SK-MEL-5 (cell line): ENCODE data around the gene LALBA. TPM values are rescaled to one million over a fixed set of nuclear protein-coding genes. Genes with fewer than 3 reads are reported as not detected.
"Not testable (repeated sequence)": the region's sequence is repeated elsewhere in the genome, so short reads cannot be mapped to it uniquely, and the experiment has no call there.

Experiments used
- DNase-seq: peaks from one replicate; pipeline ENCODE4 v3.0.0-alpha.2; 2016; ENCODE audit warnings: low read depth, low spot score
- in situ Hi-C: cut with HindIII; loops from 2 replicates; pipeline ENCODE4 v1.10.0; 2016; ENCODE audit warnings: low sequenced_read_pairs, high pct_unique_total_duplicates, low pct_unique_long_range_greater_than_20kb
- polyA plus RNA-seq, 2 experiments: library from polyadenylated mRNA; depleted of rRNA; stranded (reverse); fragments of >200 nt; gene quantifications; 2 replicates each; pipeline ENCODE4 v1.2.3, GENCODE V29; 2015
- total RNA-seq: library from RNA; depleted of rRNA; stranded (reverse); fragments of >200 nt; shearing (Covaris generic); gene quantifications from 2 replicates; pipeline ENCODE4 v1.2.3, GENCODE V29; 2014; rRNA removed

LALBA gene
- total RNA-seq = not detected in 2 replicates
- polyA plus RNA-seq (2015; cell fraction: cytosol; rRNA removed) = not detected in 2 replicates
- polyA plus RNA-seq (2015; cell fraction: nucleus; rRNA removed) = not detected in 2 replicates

- in situ Hi-C loops = no loop called here
- DNase-seq = no peak
These were observed at the start of gene LALBA for GRCh38 chr12:48569946-48570345. Gene LALBA, minus strand, starts transcription at chr12:48570046. Its CDS starts 26 bp downstream, at chr12:48570020.

- in situ Hi-C loops = no loop called here
- peak; percentile 85 for DNase-seq
These were observed 48.7 kb upstream of the LALBA start for GRCh38 chr12:48618541-48618940.

GRCh38 chr12:48615681-48616080, 45.8 kb upstream of the LALBA start:
- in situ Hi-C loops = no loop called here
- no peak for DNase-seq

DNA sequence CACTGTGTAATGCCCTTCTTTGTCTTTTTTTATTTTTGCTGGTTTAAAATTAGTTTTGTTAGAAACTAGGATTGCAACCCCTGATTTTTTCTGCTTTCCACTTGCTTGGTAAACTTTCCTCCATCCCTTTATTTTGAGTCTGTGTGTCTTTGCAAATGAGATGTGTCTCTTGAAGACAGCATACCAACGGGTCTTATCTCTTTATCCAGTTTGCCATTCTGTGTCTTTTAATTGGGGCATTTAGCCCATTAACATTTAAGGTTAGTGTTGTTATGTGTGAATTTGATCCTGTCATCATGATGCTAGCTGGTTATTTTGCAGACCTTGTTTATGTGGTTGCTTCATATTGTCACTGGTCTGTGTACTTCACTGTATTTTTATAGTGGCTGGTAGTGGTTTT, 43.5 kb upstream of the LALBA start:
- in situ Hi-C loops = no loop called here
- DNase-seq = no peak

DNA sequence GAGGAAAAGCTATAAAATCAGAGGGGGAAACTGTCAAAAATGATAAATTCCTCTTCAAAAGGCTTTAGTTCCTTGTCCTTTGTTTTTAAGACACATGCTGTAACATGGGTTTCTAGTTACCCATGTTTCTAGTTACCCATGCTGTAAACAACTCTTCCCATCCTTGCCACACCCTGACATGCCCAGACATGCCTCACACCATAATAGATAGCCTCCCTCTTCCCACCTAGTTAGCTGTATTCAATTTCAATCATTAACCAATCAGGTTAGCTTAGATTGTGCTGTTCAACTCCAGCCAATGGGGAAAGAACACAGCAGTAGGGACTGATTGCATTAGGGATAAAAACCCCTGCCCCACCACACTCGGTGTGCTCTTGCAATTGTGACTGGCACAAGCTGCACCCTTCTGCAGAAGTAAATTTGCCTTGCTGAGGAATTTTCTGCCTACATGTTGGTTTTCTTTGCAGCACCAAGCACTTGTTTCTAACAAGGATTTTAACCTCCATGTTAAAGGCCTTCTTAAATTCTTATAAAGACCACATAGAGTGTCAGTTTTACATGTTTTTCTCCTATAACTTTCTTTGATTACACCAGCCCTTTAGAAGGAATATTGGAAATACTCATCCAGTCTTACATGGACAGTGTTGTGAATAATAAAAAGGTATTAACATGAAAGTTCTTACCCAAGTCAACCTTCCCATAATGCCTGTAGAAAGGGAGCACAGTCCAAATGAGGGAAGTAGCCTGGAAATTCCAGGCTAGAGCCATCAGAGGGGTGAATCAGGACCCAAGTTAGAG, 32.5 kb upstream of the LALBA start:
- DNase-seq = no peak
- in situ Hi-C loops = no loop called here

- in situ Hi-C loops = no loop called here
- no peak for DNase-seq
These were observed 31.3 kb upstream of the LALBA start for GRCh38 chr12:48601013-48601756.

- DNase-seq = no peak
- in situ Hi-C loops = no loop called here
These were observed 30.7 kb upstream of the LALBA start for GRCh38 chr12:48600552-48600951.

DNA sequence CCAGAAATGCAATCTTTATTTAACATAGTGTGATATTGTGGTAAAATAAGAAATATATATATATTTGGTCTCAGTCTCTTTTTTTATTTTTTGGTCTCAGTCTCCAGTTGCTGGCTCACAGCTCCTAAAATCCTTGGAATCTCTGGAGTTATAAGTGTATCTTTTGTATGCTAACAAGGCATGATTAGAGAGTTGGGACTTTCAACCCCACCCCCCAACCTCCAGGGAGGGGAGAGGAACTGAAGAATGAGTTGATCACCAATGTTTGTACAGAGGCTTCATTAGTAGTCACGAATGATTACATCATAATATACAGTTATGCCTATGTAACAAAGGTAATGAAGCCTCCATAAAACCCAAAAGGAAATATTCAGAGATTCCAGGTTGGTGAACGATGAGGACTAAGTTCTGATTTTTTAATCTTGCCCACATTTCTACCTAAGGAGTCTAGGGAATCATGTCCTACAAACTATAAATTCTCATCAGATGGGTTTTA, 22.8 kb upstream of the LALBA start:
- in situ Hi-C loops = no loop called here
- no peak for DNase-seq

- no peak for DNase-seq
- in situ Hi-C loops = no loop called here
These were observed 16.5 kb upstream of the LALBA start for GRCh38 chr12:48586361-48586760.

DNA sequence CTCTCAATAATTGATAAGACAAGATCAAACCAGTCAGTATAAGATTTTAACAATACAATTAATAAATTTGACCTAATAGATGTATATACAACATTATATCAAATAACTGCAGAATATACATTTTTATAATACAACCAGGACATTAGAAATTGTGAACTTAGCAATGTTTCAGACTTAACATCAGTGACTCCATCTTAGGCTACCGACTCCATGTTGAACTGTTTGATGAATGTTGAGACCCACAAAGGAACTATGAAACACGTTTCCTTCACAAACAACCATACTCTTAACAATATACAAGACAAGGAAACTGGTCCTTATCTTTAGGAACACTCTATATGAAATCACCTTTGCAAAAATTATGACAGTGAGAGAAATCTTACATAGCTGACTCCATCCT, 13.9 kb upstream of the LALBA start:
- no peak for DNase-seq
- in situ Hi-C loops = no loop called here

GRCh38 chr12:48580831-48581230, 11.0 kb upstream of the LALBA start:
- in situ Hi-C loops = no loop called here
- no peak for DNase-seq

GRCh38 chr12:48572326-48572725, 2.5 kb upstream of the LALBA start:
- peak; percentile 48 for DNase-seq
- in situ Hi-C loops = no loop called here

GRCh38 chr12:48567731-48568130, 2.1 kb downstream of the LALBA start:
- in situ Hi-C loops = no loop called here
- DNase-seq = no peak

- DNase-seq = no peak
- in situ Hi-C loops = no loop called here
These were observed 11.9 kb downstream of the LALBA start for GRCh38 chr12:48557919-48558318.

GRCh38 chr12:48556631-48557030, 13.2 kb downstream of the LALBA start:
- no peak for DNase-seq
- in situ Hi-C loops = no loop called here

GRCh38 chr12:48553666-48554343, 16.0 kb downstream of the LALBA start:
- DNase-seq, in situ Hi-C loops: not testable (repeated sequence)

GRCh38 chr12:48551636-48552035, 18.2 kb downstream of the LALBA start:
- DNase-seq, in situ Hi-C loops: not testable (repeated sequence)

DNA sequence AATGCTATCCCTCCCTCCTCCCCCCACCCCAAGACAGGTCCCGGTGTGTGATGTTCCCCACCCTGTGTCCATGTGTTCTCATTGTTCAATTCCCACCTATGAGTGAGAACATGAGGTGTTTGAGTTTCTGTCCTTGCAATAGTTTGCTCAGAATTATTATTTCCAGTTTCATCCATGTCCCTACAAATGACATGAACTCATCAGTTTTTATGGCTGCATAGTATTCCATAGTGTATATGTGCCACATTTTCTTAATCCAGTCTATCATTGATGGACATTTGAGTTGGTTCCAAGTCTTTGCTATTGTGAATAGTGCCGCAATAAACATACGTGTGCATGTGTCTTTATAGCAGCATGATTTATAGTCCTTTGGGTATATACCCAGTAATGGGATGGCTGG, 22.8 kb downstream of the LALBA start:
- DNase-seq, in situ Hi-C loops: not testable (repeated sequence)
